Measurements from ENCODE around the gene BRCA2.
A peak's percentile ranks its signal among the peaks of the same experiment; 100 is the strongest.

BRCA2 gene, protein sequence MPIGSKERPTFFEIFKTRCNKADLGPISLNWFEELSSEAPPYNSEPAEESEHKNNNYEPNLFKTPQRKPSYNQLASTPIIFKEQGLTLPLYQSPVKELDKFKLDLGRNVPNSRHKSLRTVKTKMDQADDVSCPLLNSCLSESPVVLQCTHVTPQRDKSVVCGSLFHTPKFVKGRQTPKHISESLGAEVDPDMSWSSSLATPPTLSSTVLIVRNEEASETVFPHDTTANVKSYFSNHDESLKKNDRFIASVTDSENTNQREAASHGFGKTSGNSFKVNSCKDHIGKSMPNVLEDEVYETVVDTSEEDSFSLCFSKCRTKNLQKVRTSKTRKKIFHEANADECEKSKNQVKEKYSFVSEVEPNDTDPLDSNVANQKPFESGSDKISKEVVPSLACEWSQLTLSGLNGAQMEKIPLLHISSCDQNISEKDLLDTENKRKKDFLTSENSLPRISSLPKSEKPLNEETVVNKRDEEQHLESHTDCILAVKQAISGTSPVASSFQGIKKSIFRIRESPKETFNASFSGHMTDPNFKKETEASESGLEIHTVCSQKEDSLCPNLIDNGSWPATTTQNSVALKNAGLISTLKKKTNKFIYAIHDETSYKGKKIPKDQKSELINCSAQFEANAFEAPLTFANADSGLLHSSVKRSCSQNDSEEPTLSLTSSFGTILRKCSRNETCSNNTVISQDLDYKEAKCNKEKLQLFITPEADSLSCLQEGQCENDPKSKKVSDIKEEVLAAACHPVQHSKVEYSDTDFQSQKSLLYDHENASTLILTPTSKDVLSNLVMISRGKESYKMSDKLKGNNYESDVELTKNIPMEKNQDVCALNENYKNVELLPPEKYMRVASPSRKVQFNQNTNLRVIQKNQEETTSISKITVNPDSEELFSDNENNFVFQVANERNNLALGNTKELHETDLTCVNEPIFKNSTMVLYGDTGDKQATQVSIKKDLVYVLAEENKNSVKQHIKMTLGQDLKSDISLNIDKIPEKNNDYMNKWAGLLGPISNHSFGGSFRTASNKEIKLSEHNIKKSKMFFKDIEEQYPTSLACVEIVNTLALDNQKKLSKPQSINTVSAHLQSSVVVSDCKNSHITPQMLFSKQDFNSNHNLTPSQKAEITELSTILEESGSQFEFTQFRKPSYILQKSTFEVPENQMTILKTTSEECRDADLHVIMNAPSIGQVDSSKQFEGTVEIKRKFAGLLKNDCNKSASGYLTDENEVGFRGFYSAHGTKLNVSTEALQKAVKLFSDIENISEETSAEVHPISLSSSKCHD (N-terminal part only)
- 7.9 to 20.4 (median 12.9) reads per million in 4 experiments for total RNA-seq

DNA sequence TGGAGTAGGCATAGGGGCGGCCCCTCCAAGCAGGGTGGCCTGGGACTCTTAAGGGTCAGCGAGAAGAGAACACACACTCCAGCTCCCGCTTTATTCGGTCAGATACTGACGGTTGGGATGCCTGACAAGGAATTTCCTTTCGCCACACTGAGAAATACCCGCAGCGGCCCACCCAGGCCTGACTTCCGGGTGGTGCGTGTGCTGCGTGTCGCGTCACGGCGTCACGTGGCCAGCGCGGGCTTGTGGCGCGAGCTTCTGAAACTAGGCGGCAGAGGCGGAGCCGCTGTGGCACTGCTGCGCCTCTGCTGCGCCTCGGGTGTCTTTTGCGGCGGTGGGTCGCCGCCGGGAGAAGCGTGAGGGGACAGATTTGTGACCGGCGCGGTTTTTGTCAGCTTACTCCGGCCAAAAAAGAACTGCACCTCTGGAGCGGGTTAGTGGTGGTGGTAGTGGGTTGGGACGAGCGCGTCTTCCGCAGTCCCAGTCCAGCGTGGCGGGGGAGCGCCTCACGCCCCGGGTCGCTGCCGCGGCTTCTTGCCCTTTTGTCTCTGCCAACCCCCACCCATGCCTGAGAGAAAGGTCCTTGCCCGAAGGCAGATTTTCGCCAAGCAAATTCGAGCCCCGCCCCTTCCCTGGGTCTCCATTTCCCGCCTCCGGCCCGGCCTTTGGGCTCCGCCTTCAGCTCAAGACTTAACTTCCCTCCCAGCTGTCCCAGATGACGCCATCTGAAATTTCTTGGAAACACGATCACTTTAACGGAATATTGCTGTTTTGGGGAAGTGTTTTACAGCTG lies at the start of gene BRCA2, which contains the start of gene ZAR1L:
Gene BRCA2, plus strand, starts transcription at position 271 of the 790 bp plus-strand sequence. CDS start 953 bp downstream, outside the sequence.
Gene ZAR1L, minus strand, starts transcription at position 126 of the 790 bp plus-strand sequence. CDS start 3,438 bp downstream, outside the sequence.
- peak; percentile 76 for DNase-seq

DNA sequence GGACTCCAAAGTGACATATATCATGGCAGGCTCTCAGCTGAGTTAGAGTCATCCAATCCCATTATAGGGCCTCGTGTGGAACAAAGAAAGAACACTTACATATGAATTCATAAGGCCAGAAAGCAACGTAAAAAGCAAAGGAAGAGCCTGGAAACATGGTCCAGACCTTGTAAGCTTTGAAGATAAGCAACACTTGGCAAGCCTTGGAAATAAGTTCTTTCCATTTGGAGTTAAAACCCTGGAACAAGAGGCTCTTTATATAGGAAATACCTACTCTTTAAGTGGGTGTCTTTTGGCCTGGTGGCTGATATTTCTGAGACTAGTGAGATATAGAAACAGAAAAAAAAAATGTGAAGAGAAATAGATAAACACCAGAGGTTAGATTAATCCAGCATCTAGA lies 49.6 kb upstream of the BRCA2 start:
- DNase-seq: no peak

DNA sequence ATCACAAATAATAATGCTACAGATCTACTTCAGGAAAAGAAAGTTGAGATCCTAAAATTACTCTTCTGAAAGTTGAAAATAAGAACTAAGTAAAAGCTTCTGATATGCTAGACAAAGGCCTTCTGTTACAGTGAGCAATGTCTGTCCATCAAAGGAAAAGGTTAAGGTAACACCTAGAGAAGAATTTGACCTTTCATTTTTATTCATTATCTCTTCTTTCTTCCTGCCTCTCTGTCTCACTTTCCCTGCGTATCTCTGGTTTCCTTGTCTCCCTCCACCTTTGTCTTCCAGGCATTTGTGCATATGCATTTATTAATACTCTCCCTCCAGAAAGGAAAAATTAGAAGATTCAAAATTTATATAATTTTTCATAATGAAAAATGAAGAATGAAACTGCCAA lies 49.2 kb upstream of the BRCA2 start:
- DNase-seq: no peak

DNA sequence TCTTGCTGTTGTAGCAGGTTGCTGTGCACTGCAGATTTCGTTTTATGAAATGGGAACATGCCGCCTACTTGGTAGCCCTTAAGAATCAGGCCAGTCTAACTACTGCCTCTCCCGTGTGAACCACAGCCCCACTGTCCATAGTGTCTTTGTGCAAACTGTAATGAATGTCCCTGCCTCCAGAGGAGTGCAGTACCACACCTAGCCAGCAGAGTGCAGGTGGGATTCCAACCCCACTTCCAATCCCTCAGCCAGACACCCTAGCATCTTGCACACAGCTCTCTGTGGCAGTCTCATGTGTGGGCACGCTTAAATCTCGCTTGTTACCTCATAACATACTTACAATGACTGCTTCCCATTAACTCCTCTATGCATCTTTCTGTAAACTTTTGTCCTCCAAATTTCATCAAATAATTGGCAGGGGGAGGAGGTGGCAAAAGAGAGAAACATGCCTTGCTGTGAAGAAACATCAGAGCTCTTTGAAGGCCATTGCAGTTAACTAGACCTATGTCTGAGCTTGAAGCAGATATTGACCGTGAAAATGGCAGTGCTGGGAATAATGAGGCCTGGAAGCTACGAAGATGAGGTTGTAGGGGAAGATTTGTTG lies 47.4 kb upstream of the BRCA2 start:
- DNase-seq: peak; percentile 8

DNA sequence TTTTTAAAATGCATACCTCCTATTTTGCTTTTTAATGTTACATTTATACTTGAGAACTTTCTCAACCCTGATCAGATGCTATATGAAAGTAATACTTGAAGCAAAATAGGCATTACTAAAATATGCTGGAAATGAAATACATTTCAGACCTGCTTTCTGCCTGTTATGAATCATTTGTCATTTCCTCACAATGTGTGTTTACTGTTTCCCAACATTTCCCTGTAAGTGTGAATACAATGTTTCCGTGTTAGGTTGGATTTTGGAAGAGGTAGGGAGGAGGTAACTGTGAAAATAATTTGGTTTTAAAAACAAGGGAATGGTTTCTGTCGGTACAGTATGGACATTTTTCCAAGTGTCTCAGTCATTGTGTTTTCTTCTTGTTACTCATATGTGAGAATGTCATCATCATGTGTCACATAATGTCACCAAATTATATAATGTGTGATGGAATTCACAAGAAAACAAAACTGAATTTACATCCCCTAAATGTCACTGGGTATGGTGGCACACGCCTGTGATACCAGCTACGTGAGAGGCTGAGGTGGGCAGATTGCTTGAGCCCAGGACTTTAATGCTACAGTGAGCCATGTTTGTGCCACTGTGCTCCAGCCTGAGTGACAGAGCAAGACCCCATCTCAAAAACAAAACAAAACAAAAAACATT lies 43.2 kb upstream of the BRCA2 start:
- no peak for DNase-seq

DNA sequence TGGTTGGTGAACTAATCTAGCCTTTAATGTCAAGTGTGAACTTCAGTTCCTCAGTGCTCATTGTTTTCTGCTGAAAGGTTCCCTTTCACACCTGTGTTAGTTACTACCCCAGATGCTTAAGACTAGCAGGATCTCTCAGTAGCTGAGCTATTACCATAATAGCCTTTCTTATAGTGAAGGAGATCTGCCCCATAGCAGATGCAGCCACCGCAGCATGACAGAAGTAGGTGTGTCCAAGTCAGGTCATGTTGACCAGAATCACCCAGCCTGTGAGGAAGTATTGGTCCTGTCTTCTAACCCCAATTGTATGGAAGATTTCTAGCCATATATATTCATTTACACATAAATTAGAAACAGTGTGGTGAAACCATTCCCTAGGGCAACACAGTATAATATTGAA lies 37.5 kb upstream of the BRCA2 start:
- no peak for DNase-seq

DNA sequence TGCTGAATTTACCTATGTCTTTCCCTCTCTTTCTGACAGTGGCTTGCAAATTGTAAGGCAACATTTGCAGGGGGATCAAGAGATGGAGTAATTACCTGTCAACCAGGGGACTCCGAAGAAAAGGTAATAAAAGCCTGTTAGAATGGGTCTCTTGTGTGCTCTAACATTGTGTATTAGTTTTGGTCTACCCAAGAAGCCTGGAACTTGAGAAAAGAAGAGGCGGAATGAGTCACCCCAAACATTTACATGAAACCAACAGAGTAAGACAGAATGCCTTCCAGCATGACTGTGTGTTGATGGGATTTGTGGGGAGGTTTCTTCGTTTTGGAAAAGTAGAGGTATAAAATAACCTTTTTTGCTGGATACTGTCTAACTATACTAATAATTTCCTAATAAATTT lies 36.9 kb upstream of the BRCA2 start:
- no peak for DNase-seq

DNA sequence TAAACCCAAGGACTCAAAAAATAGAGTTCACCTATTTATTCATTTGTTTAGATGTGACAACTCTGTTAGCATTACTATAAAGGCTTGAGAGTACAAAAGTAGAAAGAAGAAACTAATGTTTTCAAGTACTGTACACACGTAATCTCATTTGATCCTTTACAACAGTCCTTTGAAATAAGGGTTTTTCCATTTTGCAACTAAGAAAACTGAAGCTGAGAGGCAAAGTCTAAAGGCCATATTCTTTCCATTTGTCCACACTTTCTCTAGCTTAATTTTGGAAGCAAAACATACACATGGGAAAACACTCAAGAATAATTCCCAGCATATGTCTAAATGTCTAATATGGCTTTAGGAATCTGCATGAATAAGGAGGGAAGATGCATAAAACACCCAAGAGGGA lies 34.2 kb upstream of the BRCA2 start:
- no peak for DNase-seq

DNA sequence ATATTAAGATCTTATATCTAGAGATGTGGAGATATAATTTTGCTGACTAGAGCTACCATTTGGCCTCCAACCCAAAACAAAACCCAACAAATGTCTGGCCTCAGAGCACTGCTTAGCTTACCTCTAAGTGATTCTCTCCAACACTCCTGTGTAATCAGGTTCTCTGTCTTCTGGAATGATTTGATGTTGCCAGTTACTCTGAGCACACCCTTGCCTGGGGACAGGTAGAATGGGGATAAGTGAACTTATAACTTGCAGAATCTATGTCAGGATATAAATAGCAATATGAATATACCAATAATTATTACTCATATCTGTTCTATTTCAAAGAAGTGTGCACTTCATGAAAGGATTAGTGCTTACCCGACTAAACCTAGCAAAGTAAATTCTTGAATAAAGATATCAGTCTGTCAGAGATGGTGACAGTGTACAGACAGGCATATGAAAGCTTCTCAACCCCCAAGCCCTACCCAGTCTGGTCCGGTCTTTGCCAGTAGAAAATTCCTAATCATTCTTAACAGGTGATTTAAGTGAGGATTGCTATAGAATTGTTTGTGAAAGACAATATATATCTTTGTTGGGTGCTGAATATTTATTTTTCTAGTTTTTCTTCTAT lies 33.1 kb upstream of the BRCA2 start:
- DNase-seq: no peak

DNA sequence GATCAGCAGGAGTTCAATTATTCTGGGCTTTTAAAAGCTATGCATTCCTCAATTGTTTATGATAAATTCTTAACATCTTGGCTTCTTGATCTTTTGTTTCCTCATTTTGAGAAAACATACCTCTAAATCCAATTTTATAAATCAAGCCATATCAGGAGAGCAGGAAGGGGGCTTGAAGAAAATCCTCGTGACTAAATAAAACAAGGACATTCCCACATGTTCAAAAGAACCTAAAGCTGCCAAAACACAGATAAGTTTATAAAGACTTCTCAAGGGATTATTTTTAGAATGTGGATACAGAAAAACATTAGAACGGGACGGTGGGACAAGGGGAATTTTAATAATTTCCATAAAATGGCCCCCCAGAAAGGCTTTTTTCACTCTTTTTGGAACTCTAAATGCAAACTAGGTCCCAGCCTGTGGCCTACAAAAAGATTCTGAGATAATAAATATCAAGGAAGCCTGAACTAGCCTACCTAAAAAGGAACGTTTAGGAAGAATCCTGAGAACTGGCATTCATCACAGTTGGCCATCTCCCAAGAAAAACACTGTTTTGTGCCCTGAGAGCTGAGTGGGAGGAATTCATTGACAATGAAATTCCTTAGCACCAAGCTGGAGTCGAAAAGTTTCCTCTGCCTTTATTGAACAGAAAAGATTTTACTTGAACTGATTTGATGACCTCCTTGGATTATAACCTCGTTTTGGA lies 30.2 kb upstream of the BRCA2 start:
- no peak for DNase-seq

DNA sequence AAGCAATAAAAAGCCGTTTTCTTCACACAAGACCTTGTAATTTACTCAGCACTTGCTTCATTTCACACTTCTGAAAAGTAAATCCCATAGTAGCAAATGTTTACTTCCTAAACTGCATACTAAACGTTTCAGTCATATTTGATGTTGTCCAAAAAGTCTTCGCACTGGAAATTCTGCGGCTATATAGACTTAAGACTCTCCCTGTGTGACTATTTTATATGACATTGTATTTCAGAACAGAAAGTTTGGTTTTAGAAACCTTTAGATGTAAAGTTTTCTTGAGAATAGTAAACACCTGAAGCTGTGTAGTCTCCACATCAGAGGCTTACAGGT lies 29.7 kb upstream of the BRCA2 start:
- no peak for DNase-seq

DNA sequence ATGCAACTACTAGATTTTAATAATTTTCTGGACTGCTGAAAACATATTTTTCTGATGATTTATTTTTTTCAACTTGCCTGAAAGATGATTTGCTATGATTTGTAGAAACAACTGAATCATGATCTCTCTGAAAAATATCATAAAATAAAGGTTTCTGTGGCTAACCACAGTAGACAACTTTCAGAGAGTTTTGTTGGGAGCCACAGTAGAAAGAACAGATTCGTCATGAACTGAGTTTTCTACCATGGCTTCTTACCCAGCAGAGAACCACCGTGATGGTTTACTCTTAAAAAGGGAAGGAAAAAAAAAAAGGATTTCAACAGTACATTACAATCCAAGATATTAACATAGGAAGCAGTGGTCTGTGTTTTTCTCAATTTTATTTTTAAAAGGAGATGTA lies 18.1 kb upstream of the BRCA2 start:
- no peak for DNase-seq

DNA sequence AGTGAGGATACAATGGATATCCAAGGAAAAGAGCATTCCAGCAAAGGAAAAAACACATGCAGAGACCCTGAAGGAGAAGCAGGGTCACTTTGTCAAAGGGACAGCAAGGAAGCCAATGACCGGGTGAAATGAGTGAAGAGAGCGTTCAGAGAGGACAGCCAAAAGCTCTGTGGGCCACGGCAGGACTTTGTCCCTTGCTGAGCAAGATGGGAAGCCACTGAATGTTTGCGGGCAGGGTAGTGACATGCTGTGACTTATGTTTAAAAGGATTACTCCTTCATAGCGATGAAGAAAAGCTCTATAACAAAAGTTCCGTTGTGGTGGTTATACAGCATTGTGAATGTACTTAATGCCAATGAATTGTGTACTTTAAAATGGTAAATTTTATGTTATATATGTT lies 16.6 kb upstream of the BRCA2 start:
- DNase-seq: no peak

DNA sequence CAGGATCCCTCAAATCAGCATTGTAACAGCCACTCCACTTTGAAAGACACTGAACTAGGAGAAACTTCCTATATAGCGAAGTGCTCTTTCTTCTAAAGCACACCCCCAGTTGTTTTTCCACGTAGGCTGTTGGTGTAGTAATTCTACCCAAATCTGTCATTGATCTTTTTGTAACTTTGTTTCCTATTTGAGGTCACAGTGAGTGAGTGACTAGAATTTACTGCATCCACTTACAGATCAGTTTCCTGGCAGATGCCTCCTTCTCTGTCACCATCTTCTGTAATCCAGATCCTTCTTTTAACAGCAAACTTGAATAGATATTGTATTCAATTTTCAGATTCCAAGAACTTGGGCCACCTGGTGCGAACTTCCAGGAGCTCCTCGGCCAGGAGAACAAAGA lies 15.4 kb upstream of the BRCA2 start:
- DNase-seq: no peak

DNA sequence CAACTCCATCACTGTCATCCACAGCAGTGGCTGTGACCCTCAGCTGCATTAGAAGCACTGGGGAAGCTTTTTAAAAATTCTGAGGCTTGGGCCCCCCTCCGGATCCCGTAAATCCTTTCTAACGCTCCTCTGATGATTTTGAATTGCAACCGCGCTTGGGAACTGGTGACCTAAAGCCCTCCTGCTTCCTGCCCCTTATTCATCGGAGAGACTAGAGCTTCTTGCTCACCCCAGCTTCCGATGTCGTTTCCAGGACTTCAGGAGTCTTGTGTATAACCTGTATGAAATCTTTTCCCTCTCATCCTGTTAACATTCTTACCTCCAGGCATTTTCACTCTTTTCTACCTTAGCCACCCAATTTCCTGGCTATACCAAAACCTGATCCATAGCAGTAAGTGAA lies 14.9 kb upstream of the BRCA2 start:
- DNase-seq: no peak

DNA sequence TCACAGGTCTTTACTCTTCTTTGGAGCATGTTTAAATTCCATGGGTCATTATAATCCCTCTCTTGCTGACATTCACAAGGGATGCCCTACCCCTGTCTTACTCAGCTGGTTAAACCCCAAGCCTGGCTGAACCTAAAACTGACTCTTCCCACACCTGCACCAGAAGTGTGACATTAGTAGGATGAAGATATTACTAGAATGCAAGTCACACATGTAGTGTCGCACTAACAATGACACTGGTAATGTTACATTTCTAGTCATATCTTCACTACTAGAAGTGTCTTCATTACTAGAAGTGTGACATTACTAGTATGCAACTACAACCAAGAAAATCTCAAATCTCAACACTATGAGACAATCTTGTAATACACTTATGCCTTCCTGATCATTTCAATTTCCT lies 14.4 kb upstream of the BRCA2 start:
- DNase-seq: no peak

DNA sequence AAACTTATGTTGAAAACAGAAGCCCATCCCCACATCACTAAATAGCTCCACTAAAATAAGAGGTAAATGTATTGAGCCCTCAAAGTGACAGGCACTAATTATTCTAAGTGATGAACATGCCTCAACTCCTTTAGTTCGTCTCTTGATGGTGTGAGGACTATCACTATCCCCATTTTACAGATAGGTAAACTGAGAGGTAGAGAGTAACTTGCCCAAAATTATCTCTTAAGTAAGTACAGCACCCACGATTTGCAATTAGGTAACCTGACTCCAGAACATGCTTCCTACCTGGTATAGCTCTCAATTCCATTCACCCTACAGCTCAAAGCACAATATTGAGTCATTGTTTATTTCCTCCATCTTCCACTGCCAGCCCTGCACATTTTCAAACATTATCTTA lies 12.8 kb upstream of the BRCA2 start:
- DNase-seq: no peak

DNA sequence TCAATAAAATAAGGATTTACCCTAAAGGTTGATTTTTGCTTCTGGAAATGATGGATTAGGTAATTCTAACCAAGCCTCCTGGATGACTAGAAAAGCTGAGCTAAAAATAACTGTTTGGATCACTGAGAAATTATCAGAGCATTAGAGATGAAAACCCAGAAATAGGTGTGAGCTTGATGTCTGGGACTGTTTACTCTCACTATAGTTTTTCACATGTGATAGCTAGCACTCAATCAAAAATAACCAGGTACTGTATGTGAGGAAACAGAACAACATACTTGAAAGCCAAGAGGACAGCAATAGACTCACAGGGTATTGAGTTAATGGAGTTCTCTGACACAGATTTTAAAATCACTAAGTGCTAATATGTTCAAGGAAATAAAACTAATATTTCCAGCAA lies 9.7 kb upstream of the BRCA2 start:
- DNase-seq: no peak

DNA sequence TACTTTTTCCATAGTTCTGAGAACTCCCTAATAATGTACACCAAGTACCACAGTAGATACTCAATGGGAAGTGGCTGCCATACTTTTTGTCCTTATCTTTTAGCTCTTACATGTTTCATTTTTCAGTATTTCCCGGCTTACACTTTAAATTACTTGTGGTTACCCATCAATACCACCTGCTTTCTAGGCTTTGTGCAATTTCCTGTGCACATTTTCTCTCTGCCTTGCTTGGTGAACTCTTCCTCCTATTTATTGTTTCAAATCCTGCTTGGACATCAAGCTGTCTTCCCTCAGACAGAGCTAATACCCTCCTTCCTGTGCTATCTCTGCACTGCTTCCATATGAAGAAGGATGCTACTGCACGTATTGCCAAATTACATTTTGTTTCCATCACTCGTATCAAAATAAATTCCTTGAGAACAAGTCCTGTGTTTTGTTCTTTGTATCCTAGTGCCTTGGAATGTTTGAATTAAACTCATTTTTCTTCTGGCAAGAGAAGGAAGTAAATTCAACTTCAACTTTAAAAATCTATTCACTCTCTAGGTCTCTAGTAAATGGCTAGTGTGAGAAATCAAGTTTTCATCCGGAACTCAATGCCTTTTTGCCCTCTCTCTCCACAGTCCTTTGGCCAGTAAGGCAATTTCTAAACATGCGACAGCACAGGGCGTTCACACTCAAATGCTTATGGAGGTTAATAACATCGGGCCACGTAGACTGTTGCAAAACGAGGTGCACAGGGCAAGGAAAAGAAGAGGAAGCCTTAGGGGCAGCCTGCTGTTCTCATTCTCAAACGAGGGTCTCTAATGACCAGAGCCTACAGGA lies 5.8 kb upstream of the BRCA2 start:
- no peak for DNase-seq
